TTC549 (cell line): Measurements from ENCODE around the gene NUDT9.
"Not testable (repeated sequence)": the region's sequence is repeated elsewhere in the genome, so short reads cannot be mapped to it uniquely, and the experiment has no call there.

Source experiments
- FAIRE-seq: peaks from 2 replicates; lab custom pipeline; 2012; peaks lifted over from hg19 to GRCh38; lab: Jason Lieb, UNC

Gene NUDT9

GRCh38 chr4:87422104-87423052 lies at the start of gene NUDT9:
Gene NUDT9 (plus strand): TSS chr4:87422573. CDS start chr4:87422906, 333 bp downstream.
- peak; percentile 77 for FAIRE-seq

GRCh38 chr4:87375719-87376291 lies 46.6 kb upstream of the NUDT9 start:
- peak; percentile 66 for FAIRE-seq

- no peak for FAIRE-seq
Observed at GRCh38 chr4:87377816-87378215, 44.6 kb upstream of the NUDT9 start.

- FAIRE-seq: no peak
Observed at GRCh38 chr4:87382116-87382515, 40.3 kb upstream of the NUDT9 start.

- no peak for FAIRE-seq
Observed at GRCh38 chr4:87382931-87383330, 39.4 kb upstream of the NUDT9 start.

GRCh38 chr4:87384466-87385132 lies 37.8 kb upstream of the NUDT9 start:
- not testable (repeated sequence) for FAIRE-seq

- no peak for FAIRE-seq
Observed at GRCh38 chr4:87387237-87387636, 35.1 kb upstream of the NUDT9 start.

GRCh38 chr4:87388901-87389300 lies 33.5 kb upstream of the NUDT9 start:
- FAIRE-seq: no peak

- FAIRE-seq: not testable (repeated sequence)
Observed at GRCh38 chr4:87390055-87390454, 32.3 kb upstream of the NUDT9 start.

GRCh38 chr4:87390551-87390890 lies 31.9 kb upstream of the NUDT9 start:
- no peak for FAIRE-seq

- FAIRE-seq: peak; percentile 68
Observed at GRCh38 chr4:87390891-87391575, 31.3 kb upstream of the NUDT9 start, which contains the start of gene HSD17B11. Gene HSD17B11 (minus strand): TSS chr4:87391188. CDS start chr4:87391070, 118 bp downstream.

- no peak for FAIRE-seq
Observed at GRCh38 chr4:87391576-87392054, 30.8 kb upstream of the NUDT9 start.

GRCh38 chr4:87392183-87392582 lies 30.2 kb upstream of the NUDT9 start:
- no peak for FAIRE-seq

GRCh38 chr4:87395073-87395472 lies 27.3 kb upstream of the NUDT9 start:
- FAIRE-seq: not testable (repeated sequence)

GRCh38 chr4:87395851-87396250 lies 26.5 kb upstream of the NUDT9 start:
- FAIRE-seq: not testable (repeated sequence)

GRCh38 chr4:87399148-87399547 lies 23.2 kb upstream of the NUDT9 start:
- FAIRE-seq: no peak

GRCh38 chr4:87399954-87400353 lies 22.4 kb upstream of the NUDT9 start:
- FAIRE-seq: no peak

GRCh38 chr4:87403732-87404131 lies 18.6 kb upstream of the NUDT9 start:
- FAIRE-seq: not testable (repeated sequence)

GRCh38 chr4:87405211-87405820 lies 17.1 kb upstream of the NUDT9 start:
- no peak for FAIRE-seq

- FAIRE-seq: no peak
Observed at GRCh38 chr4:87406462-87406861, 15.9 kb upstream of the NUDT9 start.

- not testable (repeated sequence) for FAIRE-seq
Observed at GRCh38 chr4:87406902-87407301, 15.5 kb upstream of the NUDT9 start.
